NCI-H82 treated with DMSO at 0.1 percent for 48 hours (cell line): ENCODE measurements around the gene PLCH2.
"Not testable (repeated sequence)": the region's sequence is repeated elsewhere in the genome, so short reads cannot be mapped to it uniquely, and the experiment has no call there.

Source experiments
- DNase-seq: peaks from one replicate; lab custom pipeline; 2025; ENCODE audit not compliant: unreplicated experiment; lab: John Stamatoyannopoulos, UW

PLCH2 gene

GRCh38 chr1:2543543-2544092 is 67.5 kb downstream of the PLCH2 start:
- no peak for DNase-seq

GRCh38 chr1:2544093-2544874 is 68.2 kb downstream of the PLCH2 start:
- no peak for DNase-seq

GRCh38 chr1:2544875-2545640 is 69.0 kb downstream of the PLCH2 start:
- DNase-seq = peak; percentile 14

GRCh38 chr1:2545754-2546514 is 69.8 kb downstream of the PLCH2 start:
- peak; percentile 91 for DNase-seq

GRCh38 chr1:2546515-2547209 is 70.6 kb downstream of the PLCH2 start:
- peak; percentile 57 for DNase-seq

- DNase-seq = no peak
Measured at GRCh38 chr1:2547210-2548067, 71.3 kb downstream of the PLCH2 start.

- peak; percentile 25 for DNase-seq
Measured at GRCh38 chr1:2548068-2548589, 72.0 kb downstream of the PLCH2 start.

GRCh38 chr1:2549367-2550029 is 73.4 kb downstream of the PLCH2 start:
- not testable (repeated sequence) for DNase-seq

- not testable (repeated sequence) for DNase-seq
Measured at GRCh38 chr1:2550309-2550861, 74.3 kb downstream of the PLCH2 start.

- DNase-seq = not testable (repeated sequence)
Measured at GRCh38 chr1:2551544-2551943, 75.5 kb downstream of the PLCH2 start.

GRCh38 chr1:2552189-2552588 is 76.1 kb downstream of the PLCH2 start:
- no peak for DNase-seq

- not testable (repeated sequence) for DNase-seq
Measured at GRCh38 chr1:2553076-2553475, 77.0 kb downstream of the PLCH2 start.

- DNase-seq = no peak
Measured at GRCh38 chr1:2553871-2554620, 78.0 kb downstream of the PLCH2 start.

- no peak for DNase-seq
Measured at GRCh38 chr1:2554621-2555387, 78.7 kb downstream of the PLCH2 start.
